Breast epithelium (tissue), 3 donors: ENCODE data around the gene SCYL1.

ENCODE experiments used
- POLR2A ChIP-seq: fragments of 450-650 bp; IDR thresholded peaks from one replicate; pipeline ENCODE4 v1.6.1; 2016; ENCODE audit warnings: antibody characterized with exemption, mild to moderate bottlenecking, moderate library complexity
- POLR2AphosphoS5 ChIP-seq, 3 donors: sonication (generic); formaldehyde crosslinking; IDR thresholded peaks; one replicate each; pipeline ENCODE4 v1.6.1; 2017; ENCODE audit warnings: antibody characterized with exemption in 3 of 3
- TF ChIP-seq, protein P1 (sequence below), 3 donors: fragments of 450-650 bp; IDR thresholded peaks; one replicate each; pipeline ENCODE4 v1.5.1; 2016 to 2017; ENCODE audit warnings: antibody characterized with exemption in 3 of 3, mild to moderate bottlenecking in 3 of 3, moderate library complexity in 3 of 3

GRCh38 chr11:65574811-65575567 is 50.1 kb downstream of the SCYL1 start:
- TF ChIP-seq, protein P1, sequence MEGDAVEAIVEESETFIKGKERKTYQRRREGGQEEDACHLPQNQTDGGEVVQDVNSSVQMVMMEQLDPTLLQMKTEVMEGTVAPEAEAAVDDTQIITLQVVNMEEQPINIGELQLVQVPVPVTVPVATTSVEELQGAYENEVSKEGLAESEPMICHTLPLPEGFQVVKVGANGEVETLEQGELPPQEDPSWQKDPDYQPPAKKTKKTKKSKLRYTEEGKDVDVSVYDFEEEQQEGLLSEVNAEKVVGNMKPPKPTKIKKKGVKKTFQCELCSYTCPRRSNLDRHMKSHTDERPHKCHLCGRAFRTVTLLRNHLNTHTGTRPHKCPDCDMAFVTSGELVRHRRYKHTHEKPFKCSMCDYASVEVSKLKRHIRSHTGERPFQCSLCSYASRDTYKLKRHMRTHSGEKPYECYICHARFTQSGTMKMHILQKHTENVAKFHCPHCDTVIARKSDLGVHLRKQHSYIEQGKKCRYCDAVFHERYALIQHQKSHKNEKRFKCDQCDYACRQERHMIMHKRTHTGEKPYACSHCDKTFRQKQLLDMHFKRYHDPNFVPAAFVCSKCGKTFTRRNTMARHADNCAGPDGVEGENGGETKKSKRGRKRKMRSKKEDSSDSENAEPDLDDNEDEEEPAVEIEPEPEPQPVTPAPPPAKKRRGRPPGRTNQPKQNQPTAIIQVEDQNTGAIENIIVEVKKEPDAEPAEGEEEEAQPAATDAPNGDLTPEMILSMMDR (IDR thresholded peaks at IDR 0.05): no peak
- TF ChIP-seq POLR2A (no peak), POLR2AphosphoS5 (IDR thresholded peaks at IDR 0.05) (peak in 1 of 3 donors; percentile 10)
